GM19397 (cell line): ENCODE data around the gene RLF.

Source experiments
- ATAC-seq: cut with Tn5 transposase; IDR thresholded peaks from one replicate; pipeline ENCODE4 v1.9.1; 2021; ENCODE audit warnings: mild to moderate bottlenecking, moderate library complexity; ENCODE audit not compliant: unreplicated experiment

Gene RLF

GRCh38 chr1:40240390-40240789 lies 79.2 kb downstream of the RLF start:
- no peak for ATAC-seq

- no peak for ATAC-seq
Measured at GRCh38 chr1:40241362-40241761, 80.2 kb downstream of the RLF start.

- no peak for ATAC-seq
Measured at GRCh38 chr1:40243351-40243750, 82.2 kb downstream of the RLF start.

- ATAC-seq = no peak
Measured at GRCh38 chr1:40244138-40244744, 83.1 kb downstream of the RLF start.

- ATAC-seq = no peak
Measured at GRCh38 chr1:40245686-40246085, 84.5 kb downstream of the RLF start.

GRCh38 chr1:40247655-40248054 lies 86.5 kb downstream of the RLF start, which contains the start of gene TMCO2:
TSS of gene TMCO2 (plus strand) at chr1:40247937. CDS start at chr1:40247994, 57 bp downstream.
- no peak for ATAC-seq

- no peak for ATAC-seq
Measured at GRCh38 chr1:40248412-40248811, 87.2 kb downstream of the RLF start.

GRCh38 chr1:40251456-40251855 lies 90.3 kb downstream of the RLF start:
- no peak for ATAC-seq

- no peak for ATAC-seq
Measured at GRCh38 chr1:40252601-40253000, 91.4 kb downstream of the RLF start.

GRCh38 chr1:40255231-40255630 lies 94.0 kb downstream of the RLF start:
- ATAC-seq = no peak

- no peak for ATAC-seq
Measured at GRCh38 chr1:40256401-40257084, 95.4 kb downstream of the RLF start.

GRCh38 chr1:40257313-40257687 lies 96.1 kb downstream of the RLF start:
- ATAC-seq = no peak

- peak; percentile 91 for ATAC-seq
Measured at GRCh38 chr1:40257688-40258444, 96.7 kb downstream of the RLF start, which contains the start of gene ZMPSTE24. TSS of gene ZMPSTE24 (plus strand) at chr1:40258236. CDS start at chr1:40258272, 36 bp downstream.

- ATAC-seq = no peak
Measured at GRCh38 chr1:40258445-40258769, 97.2 kb downstream of the RLF start.

GRCh38 chr1:40264354-40264781 lies 103.2 kb downstream of the RLF start:
- no peak for ATAC-seq

GRCh38 chr1:40265298-40265697 lies 104.1 kb downstream of the RLF start:
- ATAC-seq = no peak

GRCh38 chr1:40265919-40266318 lies 104.7 kb downstream of the RLF start:
- ATAC-seq = no peak

GRCh38 chr1:40266786-40267535 lies 105.8 kb downstream of the RLF start:
- ATAC-seq = no peak

- ATAC-seq = no peak
Measured at GRCh38 chr1:40267767-40268187, 106.6 kb downstream of the RLF start.

GRCh38 chr1:40268211-40268610 lies 107.0 kb downstream of the RLF start:
- ATAC-seq = no peak

GRCh38 chr1:40270152-40270834 lies 109.1 kb downstream of the RLF start:
- ATAC-seq = no peak
